Right cardiac atrium (tissue), 5 donors: Measurements from ENCODE around the gene GAREM1. TPM values are rescaled to one million over a fixed set of nuclear protein-coding genes. Genes with fewer than 3 reads are reported as not detected.

ENCODE experiments used
- ATAC-seq, 2 donors: fragments of 200-7000 bp; cut with Tn5 transposase; one replicate each; pipeline versions ENCODE4 v1.8.0 to v1.9.1; 2020; ENCODE audit warnings: moderate library complexity in 2 of 2, mild to moderate bottlenecking in 1 of 2
- DNase-seq, 3 donors: peaks; one replicate each; pipeline ENCODE4 v3.0.0-alpha.2; 2020
- H3K27ac ChIP-seq: one replicate; pipeline ENCODE4 v1.5.1; 2013; ENCODE audit warnings: mild to moderate bottlenecking, low read length, control low read depth, moderate library complexity
- H3K27me3 ChIP-seq: one replicate; pipeline ENCODE4 v1.6.1; 2013; ENCODE audit not compliant: control insufficient read depth, insufficient read depth
- H3K4me1 ChIP-seq: one replicate; pipeline ENCODE4 v1.6.1; 2013; ENCODE audit warnings: low read length; ENCODE audit not compliant: control insufficient read depth, insufficient read depth
- H3K4me3 ChIP-seq: one replicate; pipeline ENCODE4 v1.5.1; 2013; ENCODE audit warnings: low read length, control low read depth
- H3K9me3 ChIP-seq: one replicate; pipeline ENCODE4 v1.6.1; 2013; ENCODE audit warnings: low read length; ENCODE audit not compliant: control insufficient read depth
- WGBS: extraction: QIAGEN DNeasy Blood & Tissue Kit; methylation state at CpG from one replicate; pipeline ENCODE4 v1.1.7; 2013; 5-methylcytosine and 5-hydroxymethylcytosine counted together
- intact Hi-C, 4 donors: fragments of 100-400 bp; cut with DNase I; formaldehyde crosslinking; loops; one replicate each; pipeline versions ENCODE4 v1.11.0 to v1.14.0; 2022 to 2023
- polyA plus RNA-seq: library from polyadenylated mRNA; stranded (reverse); fragments of 200-250 nt; gene quantifications from one replicate; pipeline ENCODE4 v1.2.3, GENCODE V29; 2013
- total RNA-seq, 4 donors: library from RNA; stranded (reverse); fragmentation: NEBNext Ultra II Directional; extraction: Animal tissue kit (Norgen Biotek cat#: 25700); gene quantifications; one replicate each; pipeline ENCODE4 v1.2.1, GENCODE V29; 2021
- donor health status: healthy with polysubstance abuse.
- donor health status: DM: no; HTN: yes; CAD: no.
- donor health status: DM: no; HTN: no; CAD: no.
- donor health status: DM: no; HTN: yes; CAD: no; lungs with severe emphysema.
- donor health status: DM: yes; HTN: yes; CAD: no.

The GAREM1 gene
- total and polyA plus RNA-seq, 5 donors = 2.9 to 14.8 (median 12.7) TPM

GRCh38 chr18:32440518-32440917, 30.2 kb downstream of the GAREM1 start:
- Histone ChIP-seq H3K27ac (no peak overlapping the region), H3K4me1 (peaks cover 3% of the 10 kb centered on the region), H3K27me3 (no peaks in the 10 kb centered on the region), H3K9me3 (no peaks in the 10 kb centered on the region), H3K4me3 (no peak overlapping the region)
- intact Hi-C loops = no loop called here
- no peak for DNase-seq
- no peak for ATAC-seq
- 85% methylated on average over 4 of the region's 4 CpGs for WGBS

- Histone ChIP-seq H3K27ac (no peak overlapping the region), H3K4me3 (no peak overlapping the region), H3K9me3 (no peaks in the 10 kb centered on the region), H3K27me3 (no peaks in the 10 kb centered on the region), H3K4me1 (peaks cover 3% of the 10 kb centered on the region)
- ATAC-seq (no peak), DNase-seq (no peak)
- 93% methylated on average over 1 of the region's 1 CpG for WGBS
- intact Hi-C loops = loop anchor here in 1 of 4 donors (10.0 kb wide), 1 partner anchor 55 kb away; no protein-coding TSS in a partner anchor
These were observed 30.9 kb downstream of the GAREM1 start for GRCh38 chr18:32439802-32440201.

GRCh38 chr18:32439241-32439640, 31.4 kb downstream of the GAREM1 start:
- H3K4me3 ChIP-seq = no peak overlapping the region
- H3K27me3 ChIP-seq = no peaks in the 10 kb centered on the region
- H3K27ac ChIP-seq = no peak overlapping the region
- DNase-seq = no peak
- intact Hi-C loops = loop anchor here in 1 of 4 donors (10.0 kb wide), 1 partner anchor 54 kb away; no protein-coding TSS in a partner anchor
- no peaks in the 10 kb centered on the region for H3K9me3 ChIP-seq
- 76% methylated on average over 2 of the region's 2 CpGs for WGBS
- peaks cover 3% of the 10 kb centered on the region for H3K4me1 ChIP-seq
- no peak for ATAC-seq

- H3K27ac ChIP-seq = peak overlapping the region; percentile 66
- WGBS = 47% methylated on average over 8 of the region's 8 CpGs
- intact Hi-C loops = loop anchor here in 1 of 4 donors (10.0 kb wide), 1 partner anchor 53 kb away; no protein-coding TSS in a partner anchor
- peaks cover 3% of the 10 kb centered on the region for H3K4me1 ChIP-seq
- ATAC-seq (peak; percentile 94 to 95), DNase-seq (peak; percentile 71 to 90 (median 83))
- no peaks in the 10 kb centered on the region for H3K9me3 ChIP-seq
- no peaks in the 10 kb centered on the region for H3K27me3 ChIP-seq
- no peak overlapping the region for H3K4me3 ChIP-seq
These were observed 32.5 kb downstream of the GAREM1 start for GRCh38 chr18:32438173-32438572.

GRCh38 chr18:32437100-32437834, 33.4 kb downstream of the GAREM1 start:
- Histone ChIP-seq H3K27ac (no peak overlapping the region), H3K4me1 (peaks cover 3% of the 10 kb centered on the region), H3K27me3 (no peaks in the 10 kb centered on the region), H3K9me3 (no peaks in the 10 kb centered on the region), H3K4me3 (no peak overlapping the region)
- intact Hi-C loops = loop anchor here in 1 of 4 donors (10.0 kb wide), 1 partner anchor 52 kb away; no protein-coding TSS in a partner anchor
- 50% methylated on average over 7 of the region's 7 CpGs for WGBS
- no peak for DNase-seq
- ATAC-seq = peak in 1 of 2 donors; percentile 20

GRCh38 chr18:32435631-32436500, 34.8 kb downstream of the GAREM1 start:
- Histone ChIP-seq H3K4me1 (peaks cover 3% of the 10 kb centered on the region), H3K9me3 (no peaks in the 10 kb centered on the region), H3K4me3 (no peak overlapping the region), H3K27ac (no peak overlapping the region), H3K27me3 (no peaks in the 10 kb centered on the region)
- intact Hi-C loops = loop anchor here in 1 of 4 donors (10.0 kb wide), 1 partner anchor 51 kb away; no protein-coding TSS in a partner anchor
- no peak for DNase-seq
- no peak for ATAC-seq
- 72% methylated on average over 5 of the region's 5 CpGs for WGBS

- H3K4me3 ChIP-seq = no peak overlapping the region
- WGBS = 67% methylated on average over 2 of the region's 2 CpGs
- peaks cover 3% of the 10 kb centered on the region for H3K4me1 ChIP-seq
- ATAC-seq (no peak), DNase-seq (no peak)
- no peaks in the 10 kb centered on the region for H3K27me3 ChIP-seq
- H3K27ac ChIP-seq = no peak overlapping the region
- no peaks in the 10 kb centered on the region for H3K9me3 ChIP-seq
- intact Hi-C loops = loop anchor here in 2 of 4 donors (5.0 to 10.0 kb wide), 2 partner anchors 36 to 47 kb away; no protein-coding TSS in a partner anchor
These were observed 38.9 kb downstream of the GAREM1 start for GRCh38 chr18:32431753-32432152.

GRCh38 chr18:32429402-32429801, 41.3 kb downstream of the GAREM1 start:
- H3K9me3 ChIP-seq = no peaks in the 10 kb centered on the region
- H3K27me3 ChIP-seq = no peaks in the 10 kb centered on the region
- no peak overlapping the region for H3K4me3 ChIP-seq
- intact Hi-C loops = no loop called here
- DNase-seq (no peak), ATAC-seq (no peak)
- H3K4me1 ChIP-seq = peaks cover 3% of the 10 kb centered on the region
- no peak overlapping the region for H3K27ac ChIP-seq
- 45% methylated on average over 3 of the region's 3 CpGs for WGBS

- WGBS = 60% methylated on average over 4 of the region's 4 CpGs
- intact Hi-C loops = no loop called here
- Histone ChIP-seq H3K27me3 (no peaks in the 10 kb centered on the region), H3K4me3 (no peak overlapping the region), H3K4me1 (peaks cover 4% of the 10 kb centered on the region), H3K9me3 (no peaks in the 10 kb centered on the region), H3K27ac (no peak overlapping the region)
- no peak for DNase-seq
- ATAC-seq = no peak
These were observed 43.4 kb downstream of the GAREM1 start for GRCh38 chr18:32427084-32427900.

GRCh38 chr18:32425466-32425865, 45.2 kb downstream of the GAREM1 start:
- WGBS = 57% methylated on average over 1 of the region's 1 CpG
- Histone ChIP-seq H3K9me3 (no peaks in the 10 kb centered on the region), H3K27ac (no peak overlapping the region), H3K4me3 (no peak overlapping the region), H3K4me1 (peaks cover 3% of the 10 kb centered on the region), H3K27me3 (no peaks in the 10 kb centered on the region)
- DNase-seq = no peak
- intact Hi-C loops = no loop called here
- peak; percentile 72 to 76 for ATAC-seq
